Ammon's horn (tissue), 1 donor: ENCODE results near the gene PSMD13.

Experiments
- DNase-seq: peaks from one replicate; pipeline ENCODE4 v3.0.0-alpha.2; 2016; ENCODE audit warnings: low spot score

Gene PSMD13

DNA sequence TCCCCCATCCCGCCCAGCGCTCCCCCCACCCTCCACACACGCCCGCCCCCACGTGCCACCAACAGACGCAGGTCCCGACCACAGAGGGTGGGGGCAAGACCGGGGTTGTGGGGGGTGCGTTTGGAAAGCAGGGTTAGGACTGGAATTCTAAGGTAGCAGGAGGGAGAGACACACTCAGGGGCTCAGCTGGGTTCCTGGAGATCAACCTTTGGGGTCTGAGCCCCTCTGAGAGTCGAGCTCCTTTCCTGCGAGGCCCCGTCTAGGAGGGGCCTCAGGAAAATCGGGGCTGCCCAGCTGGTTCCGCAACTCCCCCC, 52.6 kb downstream of the PSMD13 start:
- DNase-seq: no peak

DNA sequence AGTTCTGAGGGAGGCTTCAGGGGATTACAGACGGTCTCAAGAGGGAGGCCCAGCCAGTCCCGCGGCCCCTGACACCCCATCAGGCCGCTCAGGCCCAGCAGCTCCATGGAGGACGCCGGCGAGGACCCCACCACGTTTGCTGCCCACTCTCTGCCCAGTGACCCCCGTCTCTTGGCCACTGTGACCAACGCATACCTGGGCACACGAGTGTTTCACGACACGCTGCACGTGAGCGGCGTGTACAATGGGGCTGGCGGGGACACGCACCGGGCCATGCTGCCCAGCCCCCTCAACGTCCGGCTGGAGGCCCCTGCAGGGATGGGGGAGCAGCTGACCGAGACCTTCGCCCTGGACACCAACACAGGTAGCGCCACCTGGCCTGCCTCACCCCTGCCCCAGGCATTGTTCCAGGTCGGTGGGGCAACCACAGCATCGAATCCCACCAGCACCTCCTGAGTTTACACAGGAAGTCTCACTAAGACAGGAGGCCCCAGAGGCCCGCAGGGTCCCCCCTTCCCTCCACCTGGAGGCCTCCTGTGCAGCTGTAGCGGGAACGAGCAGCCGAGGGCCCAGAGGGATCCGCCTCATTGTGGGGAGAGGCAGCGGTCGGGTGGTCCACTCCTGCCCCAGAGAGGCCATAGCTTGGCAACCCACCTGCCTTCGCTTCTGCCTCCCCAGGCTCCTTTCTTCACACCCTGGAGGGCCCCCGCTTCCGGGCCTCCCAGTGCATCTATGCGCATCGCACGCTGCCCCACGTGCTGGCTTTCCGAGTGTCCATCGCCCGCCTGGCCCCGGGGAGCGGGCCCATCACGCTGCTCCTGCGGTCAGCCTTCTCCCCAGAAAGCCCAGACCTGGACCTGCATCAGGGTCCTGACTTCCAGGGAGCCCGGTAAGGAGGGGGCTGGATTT, 53.2 kb downstream of the PSMD13 start:
- no peak for DNase-seq

DNA sequence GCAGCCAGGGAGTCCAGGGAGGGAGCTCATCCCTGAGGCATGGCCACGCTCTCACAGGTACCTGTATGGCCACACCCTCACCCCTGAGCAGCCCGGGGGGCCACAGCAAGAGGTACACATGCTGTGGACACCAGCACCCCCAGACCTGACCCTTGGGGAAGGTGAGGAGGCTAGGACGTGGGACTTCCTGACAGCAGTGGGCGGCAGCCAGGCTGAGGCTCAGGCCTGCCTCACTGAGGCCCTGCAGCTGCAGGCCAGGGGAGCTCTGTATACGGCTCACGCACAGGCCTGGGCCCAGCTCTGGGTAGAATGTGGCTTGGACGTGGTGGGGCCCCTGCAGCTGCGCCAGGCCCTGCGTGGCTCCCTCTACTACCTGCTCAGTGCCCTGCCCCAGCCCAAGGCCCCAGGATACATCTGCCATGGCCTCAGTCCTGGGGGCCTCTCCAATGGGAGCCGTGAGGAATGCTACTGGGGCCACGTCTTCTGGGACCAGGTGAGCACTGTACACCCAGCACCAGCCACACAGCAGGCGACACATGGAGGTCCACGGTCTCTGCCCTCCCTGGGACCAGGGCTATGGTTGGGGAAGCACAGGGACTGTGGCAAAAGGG, 54.0 kb downstream of the PSMD13 start:
- no peak for DNase-seq

DNA sequence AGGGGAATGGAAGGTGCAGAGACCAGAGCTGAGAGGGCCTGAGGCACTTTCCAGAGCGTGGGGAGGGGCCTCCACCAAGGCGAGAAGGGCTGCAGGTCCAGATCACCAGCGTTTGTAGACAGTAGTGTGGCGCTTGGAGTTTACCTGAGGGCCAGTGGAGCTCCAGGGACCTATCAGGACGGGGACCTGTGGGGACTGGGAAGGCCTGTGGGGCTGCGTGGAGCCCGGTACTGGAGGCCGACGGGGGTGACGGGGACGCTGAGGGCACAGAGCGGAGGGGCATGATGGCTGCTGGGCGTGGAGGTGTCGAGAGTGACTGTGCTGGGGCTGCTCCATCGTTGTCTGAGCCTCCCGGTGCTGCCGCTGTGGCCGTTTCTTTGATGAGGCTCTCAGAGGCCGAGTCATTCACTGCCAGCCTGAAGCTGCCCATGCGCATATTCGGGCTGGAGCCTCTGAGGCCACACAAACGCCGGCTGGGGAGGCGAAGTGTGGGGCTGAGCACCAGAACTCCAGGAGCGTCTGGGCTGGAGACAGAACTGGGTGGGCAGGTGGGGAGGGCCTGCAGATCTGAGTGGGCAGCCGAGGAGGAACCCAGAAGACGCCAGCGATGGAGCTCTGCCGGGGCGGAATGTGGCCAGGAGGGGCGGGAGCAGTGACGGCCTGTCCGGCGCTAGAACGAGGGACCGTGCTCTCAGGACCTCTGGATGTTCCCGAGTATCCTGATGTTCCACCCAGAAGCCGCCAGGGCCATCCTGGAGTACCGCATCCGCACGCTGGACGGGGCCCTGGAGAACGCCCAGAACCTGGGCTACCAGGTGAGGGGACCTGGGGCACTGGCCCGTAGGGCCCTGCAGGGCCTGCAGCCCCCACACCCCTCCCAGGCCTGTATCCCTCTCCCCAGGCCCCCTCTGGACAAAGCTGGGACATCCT, 54.8 kb downstream of the PSMD13 start:
- DNase-seq: no peak

DNA sequence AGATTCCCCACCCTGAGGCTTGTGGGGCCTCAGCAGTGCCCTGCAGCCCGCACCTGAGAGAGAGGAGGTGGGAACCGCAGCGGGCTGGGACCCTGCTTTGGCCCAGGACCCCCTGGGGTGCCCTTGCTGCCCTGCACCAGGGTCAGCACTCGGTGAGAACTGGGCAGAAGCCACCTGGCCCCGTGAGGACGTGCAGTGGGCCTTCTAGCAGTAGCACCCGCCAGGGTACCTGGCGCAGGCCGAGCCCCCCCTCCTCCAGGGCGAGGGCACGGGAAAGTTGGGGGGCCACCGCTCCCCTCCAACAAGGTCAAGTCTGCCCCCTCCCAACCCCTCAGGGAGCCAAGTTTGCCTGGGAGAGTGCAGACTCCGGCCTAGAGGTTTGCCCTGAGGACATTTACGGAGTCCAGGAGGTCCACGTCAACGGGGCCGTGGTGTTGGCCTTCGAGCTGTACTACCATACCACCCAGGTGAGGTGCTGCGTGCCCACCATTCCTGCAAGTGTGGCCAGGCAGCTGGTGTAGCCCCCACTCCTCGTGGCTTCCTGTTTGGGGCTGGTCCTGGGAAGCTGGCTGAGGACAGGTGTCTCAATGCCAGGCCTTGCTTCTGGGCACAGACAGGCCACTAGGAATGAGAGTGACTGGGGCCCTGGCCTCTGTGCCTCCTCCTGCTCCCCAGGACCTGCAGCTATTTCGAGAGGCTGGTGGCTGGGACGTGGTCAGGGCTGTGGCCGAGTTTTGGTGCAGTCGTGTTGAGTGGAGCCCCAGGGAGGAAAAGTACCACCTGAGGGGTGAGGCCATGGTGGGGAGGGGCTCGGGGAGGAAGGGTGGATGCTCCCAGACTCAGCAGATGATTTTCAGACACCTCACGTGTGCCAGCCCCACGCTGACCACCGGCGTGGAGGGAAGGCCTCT, 55.7 kb downstream of the PSMD13 start:
- DNase-seq: no peak

DNA sequence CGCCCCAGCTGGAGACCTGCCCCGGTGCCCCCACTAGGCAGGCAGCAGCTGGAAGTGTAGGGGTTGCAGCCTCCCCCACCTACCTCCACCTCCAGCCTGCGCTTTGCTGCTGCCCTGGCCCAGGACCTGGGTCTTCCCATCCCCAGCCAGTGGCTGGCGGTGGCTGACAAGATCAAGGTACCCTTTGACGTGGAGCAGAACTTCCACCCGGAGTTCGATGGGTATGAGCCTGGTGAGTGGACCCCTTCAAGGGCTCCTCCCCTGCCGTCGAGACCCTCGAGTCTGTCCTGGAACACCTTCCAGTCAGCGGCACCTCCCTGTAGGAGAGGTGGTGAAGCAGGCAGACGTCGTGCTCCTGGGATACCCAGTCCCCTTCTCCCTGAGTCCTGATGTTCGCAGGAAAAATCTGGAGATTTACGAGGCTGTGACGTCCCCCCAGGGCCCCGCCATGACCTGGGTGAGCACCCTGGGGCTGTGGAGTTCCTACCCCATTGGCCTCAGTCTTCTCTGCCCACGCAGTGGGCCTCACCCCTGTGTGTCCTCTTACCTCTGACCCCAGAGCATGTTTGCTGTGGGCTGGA, 56.6 kb downstream of the PSMD13 start:
- no peak for DNase-seq

DNA sequence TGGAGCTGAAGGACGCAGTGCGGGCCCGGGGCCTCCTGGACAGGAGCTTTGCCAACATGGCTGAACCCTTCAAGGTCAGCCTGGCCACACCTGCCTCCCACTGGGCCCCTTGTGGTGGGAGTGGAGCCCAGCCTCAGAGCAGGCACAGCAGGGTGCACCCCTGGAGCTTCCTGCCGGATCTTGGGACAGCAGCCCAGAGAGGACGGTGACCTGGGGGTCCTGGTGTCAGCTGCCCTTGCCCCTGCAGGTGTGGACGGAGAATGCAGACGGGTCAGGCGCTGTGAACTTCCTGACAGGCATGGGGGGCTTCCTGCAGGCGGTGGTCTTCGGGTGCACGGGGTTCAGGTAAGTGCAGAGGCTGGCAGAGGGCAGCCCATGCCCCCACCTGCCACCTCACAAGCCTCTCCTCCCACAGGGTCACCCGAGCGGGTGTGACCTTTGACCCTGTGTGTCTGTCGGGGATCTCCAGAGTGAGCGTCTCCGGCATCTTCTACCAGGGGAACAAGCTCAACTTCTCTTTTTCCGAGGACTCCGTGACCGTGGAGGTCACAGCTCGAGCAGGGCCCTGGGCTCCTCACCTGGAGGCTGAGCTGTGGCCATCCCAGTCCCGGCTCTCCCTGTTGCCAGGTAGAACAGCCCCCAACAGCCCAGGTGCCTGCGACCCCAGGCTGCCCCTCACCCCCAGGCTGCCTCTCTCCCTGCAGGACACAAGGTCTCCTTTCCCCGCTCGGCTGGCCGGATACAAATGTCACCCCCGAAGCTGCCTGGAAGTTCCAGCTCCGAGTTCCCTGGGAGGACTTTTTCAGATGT, 57.3 kb downstream of the PSMD13 start:
- DNase-seq: no peak

DNA sequence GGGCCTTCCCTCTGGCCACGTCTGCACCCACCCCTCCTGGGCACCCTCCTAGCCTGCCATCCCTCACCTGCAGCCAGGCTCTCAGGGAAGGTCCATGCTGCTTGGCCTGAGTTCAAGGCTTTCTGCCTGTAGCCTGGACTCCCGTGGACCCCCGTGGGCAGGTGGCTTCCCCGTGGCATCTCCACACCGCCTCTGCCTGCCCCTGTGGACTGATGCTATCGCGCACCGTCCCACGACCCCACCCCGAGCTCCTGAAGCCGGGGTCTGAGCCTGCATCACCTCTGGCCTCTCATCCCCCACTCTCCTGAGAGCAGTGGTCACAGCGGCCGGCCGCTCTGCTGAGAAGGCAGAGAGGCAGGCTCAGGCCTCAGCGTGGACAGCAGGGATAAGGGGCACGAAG, 58.0 kb downstream of the PSMD13 start:
- DNase-seq: no peak

DNA sequence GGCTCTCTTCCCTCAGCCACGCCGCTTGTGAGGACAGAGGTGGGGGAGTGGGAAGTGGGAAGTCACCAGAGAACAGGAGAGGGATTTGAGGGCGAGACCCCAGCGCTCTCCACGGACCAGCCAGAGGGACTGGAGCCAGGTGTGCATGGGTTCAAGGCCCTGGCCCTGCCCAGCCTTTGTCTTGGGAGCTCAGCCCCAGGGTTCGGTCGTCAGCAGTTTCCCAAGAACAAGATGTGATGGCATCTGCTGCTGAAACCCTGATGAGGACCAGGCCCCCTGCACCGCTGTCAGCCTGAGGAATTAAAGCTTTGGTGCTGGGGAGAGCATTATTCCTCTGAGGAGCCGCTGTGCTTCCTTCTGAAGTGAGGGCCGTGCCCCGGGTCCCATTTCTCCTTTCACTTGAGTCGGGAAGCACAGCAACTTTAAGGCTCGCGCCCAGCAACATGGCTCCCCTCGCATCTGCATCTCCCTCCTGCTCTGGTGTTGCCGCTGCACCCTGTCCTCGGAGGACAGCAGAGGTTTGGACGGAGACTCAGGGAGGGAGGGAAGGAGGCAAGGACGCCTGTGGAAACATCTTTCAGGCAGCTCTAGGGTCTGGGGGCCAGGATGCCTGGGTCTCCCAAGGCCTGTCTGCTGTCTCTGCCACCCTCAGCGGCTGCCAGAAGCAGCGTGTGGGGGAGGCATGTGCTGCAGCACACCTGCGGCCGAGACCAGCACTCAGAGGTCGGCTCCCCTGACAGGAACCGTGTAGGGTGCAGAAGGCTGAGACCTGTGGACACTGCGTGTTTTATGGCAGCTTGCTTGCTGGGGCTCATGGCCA, 58.8 kb downstream of the PSMD13 start:
- DNase-seq: no peak

DNA sequence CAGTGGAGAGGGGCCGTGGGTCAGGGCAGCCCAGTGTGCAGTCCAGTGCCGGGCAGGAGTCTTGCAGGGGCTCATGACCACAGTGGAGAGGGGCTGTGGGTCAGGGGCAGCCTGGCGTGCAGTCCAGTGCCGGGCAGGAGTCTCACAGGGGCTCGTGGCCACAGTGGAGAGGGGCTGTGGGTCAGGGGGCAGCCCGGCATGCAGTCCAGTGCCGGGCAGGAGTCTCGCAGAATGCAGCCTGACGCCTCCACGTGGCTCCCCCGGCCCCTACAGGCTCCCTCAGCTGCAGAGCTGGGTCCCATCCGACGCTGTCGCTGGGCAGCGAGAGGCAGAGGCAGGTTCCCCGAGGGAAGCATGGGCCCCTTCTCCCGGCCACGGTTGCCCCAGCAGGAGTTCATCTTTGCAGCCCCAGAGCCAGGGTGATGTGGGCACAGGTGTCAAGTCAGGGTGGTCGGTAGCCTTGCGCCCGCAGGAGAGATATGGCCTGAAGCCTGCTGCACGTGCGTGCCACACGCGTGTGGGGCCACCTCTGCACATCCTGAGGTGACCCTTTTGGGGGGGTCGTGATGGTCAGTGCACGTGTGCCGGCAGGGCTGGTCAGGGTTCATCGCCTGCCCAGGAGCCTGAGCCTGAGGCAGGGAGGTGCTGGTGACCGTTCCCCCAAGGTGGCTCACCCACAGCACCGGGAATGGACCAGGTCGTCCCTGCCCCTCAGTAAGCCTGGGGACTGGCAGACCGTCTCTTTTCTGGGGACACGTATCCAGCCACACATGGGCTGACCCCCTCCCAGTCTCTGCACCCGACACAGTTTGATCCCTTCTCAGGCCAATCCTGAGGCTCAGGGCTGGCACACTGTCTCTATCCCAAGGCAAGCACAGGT, 59.6 kb downstream of the PSMD13 start:
- DNase-seq: no peak

DNA sequence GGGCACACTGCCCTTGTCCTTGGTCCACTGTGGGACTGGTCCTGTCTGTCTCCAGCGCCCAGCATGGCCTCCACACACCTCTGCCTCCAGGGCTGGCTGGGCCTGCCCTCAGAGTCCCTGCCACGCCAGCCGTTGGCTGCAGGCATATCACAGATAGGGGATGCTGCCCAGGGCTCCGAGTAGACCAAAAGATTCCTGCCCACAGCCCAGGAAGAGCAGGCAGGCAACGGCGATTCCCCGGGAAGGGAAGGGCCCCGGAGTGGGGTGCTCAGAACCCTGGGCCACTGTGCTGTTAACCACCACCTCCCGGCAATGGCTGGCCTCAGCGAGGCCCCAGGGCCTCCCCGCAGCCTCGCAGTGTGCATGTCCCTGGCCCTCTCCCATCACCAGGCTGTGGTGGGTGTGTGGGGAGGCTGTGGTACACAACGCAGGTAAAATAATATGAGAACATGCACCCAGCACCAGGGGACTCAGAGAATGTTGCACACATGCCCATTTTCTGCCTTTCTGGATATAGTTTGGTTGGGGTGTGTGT, 60.3 kb downstream of the PSMD13 start:
- no peak for DNase-seq

DNA sequence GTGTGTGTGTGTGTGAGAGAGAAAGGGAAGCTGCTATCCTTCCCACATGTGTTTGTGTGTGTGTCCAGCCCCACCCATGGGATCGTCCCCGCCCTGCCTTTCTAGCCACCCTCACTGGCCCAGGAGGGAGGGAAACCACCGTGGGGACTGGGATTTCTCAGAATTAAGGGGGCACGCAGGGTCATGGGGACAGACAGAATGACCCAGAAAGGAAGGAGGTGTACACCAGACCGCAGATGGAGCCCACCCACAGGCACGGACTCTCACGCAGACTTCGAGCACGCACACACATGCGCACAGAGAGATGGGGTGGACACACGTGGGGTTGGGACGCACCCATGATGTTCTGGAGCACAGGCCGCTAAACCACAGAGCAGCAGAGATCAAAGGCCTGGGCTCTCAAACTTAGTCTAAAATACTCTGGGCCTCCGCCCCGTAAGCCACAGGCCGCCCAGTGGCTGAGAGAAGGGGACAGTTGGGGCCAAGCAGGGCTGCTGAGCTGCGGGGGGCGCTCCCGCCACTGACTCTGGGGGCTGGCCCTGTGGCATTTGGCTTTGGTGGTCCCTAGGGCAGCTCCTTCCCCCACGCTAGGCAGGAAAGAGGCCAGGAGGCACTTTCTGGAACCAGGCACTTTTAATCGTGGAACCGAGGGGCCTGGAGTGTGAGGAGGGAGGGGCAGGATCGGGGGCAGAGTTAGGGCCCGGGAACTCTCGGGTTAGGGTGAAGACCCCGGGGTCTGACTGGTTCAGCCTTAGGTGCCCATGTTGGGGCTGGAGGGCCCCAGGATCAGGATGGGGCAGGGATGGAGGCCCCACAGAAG, 61.0 kb downstream of the PSMD13 start:
- DNase-seq: no peak

DNA sequence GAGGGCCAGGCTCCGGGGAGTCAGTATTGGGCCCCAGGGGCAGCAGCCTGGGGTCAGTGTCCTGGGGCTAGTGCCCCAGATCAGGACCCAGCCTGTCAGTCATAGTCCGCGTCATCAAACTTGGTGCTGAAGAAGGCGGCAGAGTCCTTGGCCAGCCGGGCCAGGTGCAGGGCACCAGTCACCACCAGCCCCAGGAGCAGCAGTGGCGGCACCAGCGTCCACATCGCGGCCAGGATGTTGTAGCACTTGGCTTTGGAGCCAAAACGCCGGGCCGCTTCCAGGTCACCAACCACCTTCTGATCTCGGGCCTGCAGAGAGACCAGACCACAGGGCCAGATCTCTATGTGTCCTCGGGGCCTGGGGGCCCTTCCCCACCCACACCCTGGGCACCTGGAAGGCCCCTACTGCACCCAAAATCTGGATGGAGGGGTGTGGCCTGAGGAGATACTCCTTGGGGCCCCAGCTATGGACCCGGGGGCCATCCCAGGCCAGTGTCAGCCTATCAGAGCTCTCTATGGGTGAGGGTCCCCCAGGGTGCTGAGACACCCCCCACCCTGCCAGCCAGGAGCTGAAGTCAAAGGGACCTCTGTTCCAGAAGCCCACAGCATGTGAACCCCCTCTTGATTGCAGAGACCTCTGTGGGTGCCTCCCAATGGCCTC, 61.8 kb downstream of the PSMD13 start:
- DNase-seq: no peak

DNA sequence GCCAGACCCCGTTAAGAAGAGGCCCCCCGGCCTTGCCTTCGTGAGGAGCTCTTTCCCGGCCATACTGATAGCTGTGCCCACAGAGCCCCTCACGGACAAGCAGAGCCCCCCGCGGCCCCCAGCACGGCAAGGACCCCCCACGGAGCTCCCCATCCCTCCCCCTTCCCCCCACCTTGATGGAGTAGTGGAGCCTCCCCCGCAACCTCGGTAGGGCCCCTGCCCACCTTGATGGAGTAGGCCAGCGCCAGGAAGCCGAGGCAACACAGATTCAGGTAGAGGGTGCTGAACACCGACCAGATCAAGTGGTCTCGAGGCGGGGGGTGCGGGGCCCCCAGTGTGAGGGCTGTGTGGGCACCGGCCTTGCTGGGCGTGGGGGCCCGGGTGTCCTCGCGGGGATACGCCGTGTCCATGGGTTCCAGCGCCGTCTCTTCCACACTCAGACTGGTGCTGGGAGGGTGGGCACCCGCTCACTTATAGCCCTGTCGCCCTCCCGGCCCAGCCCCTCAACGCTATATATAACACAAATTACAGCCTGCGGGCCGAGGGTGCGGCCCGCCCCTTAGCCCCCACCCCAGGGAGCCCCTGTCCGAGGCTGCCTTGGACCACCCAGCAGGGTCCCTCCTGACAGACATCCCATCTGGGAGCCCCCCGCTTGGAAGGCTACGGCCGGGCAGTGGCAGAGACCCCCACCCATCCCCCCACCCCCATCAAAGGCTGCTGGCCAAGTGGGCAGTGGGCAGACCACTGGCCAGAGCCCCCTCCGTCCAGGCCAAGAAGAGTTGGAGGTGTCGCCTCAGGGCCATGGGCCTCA, 62.5 kb downstream of the PSMD13 start, which contains the start of gene IFITM5:
Gene IFITM5 (minus strand): TSS at position 446 of the 811 bp plus-strand sequence. CDS start 36 bp downstream, at position 410.
- DNase-seq: no peak

DNA sequence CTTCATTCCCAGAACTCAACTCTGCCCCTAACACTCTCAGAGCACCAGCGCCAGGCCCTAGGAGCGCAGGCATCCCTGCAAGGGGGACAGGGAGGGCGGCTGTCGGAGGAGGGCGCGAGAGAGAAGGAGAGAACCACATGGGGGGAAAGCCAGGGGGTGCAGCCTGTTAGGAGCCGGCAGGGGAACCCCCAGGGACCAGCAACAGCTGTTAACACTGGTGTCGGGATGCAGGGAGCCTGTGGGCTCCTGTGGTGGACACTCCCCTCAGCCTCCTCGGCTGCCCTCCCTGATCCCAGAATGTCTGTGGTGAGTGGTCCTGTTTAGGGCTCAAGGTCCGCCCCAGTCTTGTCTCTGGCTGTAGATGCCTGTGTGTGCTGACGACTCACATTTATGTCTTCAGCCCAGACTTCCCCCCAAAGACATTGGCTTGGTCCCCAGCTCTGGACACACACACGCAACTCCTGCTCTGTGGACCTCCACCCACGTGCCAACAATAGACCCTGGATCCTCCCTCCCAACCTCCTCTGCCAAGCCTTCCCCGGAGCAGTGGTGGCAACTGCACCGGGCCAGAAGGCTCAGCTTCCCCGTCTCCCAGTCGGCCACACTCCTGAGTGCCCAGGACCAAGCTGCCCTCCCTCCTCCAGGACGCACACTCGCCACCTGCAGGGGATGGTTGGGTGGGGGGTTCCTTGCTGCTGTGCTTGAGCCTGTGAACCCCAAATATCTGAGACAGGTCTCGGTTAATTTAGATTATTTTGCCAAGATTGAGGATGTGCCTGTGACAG, 63.4 kb downstream of the PSMD13 start:
- DNase-seq: no peak
